Measurements from ENCODE around the gene ZG16B.

DNA sequence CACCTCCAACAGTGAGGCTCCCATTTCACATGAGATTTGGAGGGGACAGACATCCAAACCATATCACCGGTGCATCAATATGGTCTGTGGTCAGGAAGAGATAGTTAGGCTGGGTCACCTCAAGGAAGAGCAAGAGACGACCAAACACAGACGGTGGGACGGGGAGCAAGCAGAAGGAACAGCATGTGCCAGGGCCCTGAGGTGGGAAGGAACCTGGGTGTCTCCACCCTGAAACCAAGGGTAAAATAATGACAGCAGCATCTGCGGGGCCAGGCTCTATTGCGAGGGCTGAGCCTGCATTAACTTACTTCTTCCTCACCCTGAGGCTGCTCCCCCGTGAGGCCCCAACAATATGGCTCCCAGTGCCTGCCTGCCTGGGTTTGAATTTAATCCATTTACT lies 21.9 kb upstream of the ZG16B start:
- TF ChIP-seq, protein P1, sequence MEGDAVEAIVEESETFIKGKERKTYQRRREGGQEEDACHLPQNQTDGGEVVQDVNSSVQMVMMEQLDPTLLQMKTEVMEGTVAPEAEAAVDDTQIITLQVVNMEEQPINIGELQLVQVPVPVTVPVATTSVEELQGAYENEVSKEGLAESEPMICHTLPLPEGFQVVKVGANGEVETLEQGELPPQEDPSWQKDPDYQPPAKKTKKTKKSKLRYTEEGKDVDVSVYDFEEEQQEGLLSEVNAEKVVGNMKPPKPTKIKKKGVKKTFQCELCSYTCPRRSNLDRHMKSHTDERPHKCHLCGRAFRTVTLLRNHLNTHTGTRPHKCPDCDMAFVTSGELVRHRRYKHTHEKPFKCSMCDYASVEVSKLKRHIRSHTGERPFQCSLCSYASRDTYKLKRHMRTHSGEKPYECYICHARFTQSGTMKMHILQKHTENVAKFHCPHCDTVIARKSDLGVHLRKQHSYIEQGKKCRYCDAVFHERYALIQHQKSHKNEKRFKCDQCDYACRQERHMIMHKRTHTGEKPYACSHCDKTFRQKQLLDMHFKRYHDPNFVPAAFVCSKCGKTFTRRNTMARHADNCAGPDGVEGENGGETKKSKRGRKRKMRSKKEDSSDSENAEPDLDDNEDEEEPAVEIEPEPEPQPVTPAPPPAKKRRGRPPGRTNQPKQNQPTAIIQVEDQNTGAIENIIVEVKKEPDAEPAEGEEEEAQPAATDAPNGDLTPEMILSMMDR (IDR thresholded peaks at IDR 0.05): no peak
- no peak for TF ChIP-seq POLR2A (IDR thresholded peaks at IDR 0.05)

All from right lobe of liver (tissue), 4 donors.